HepG2 (cell line): ENCODE results near the gene SPAG4. TPM values are rescaled to one million over a fixed set of nuclear protein-coding genes. Genes with fewer than 3 reads are reported as not detected.

ENCODE experiments used
- FLYWCH1 ChIP-seq: sonication (generic); formaldehyde crosslinking; IDR thresholded peaks from 2 replicates; pipeline ENCODE4 v1.8.1; 2023; ENCODE audit warnings: mild to moderate bottlenecking, missing genetic modification reagents
- HIC2 ChIP-seq: sonication (generic); formaldehyde crosslinking; IDR thresholded peaks from 2 replicates; pipeline ENCODE4 v1.9.0; 2022; ENCODE audit warnings: low read depth, missing genetic modification reagents
- HOMEZ ChIP-seq: IDR thresholded peaks from 2 replicates; pipeline ENCODE4 v1.6.1; 2016; ENCODE audit warnings: low read depth
- JARID2 ChIP-seq: sonication (generic); formaldehyde crosslinking; IDR thresholded peaks from 2 replicates; pipeline ENCODE4 v1.8.1; 2023; ENCODE audit warnings: missing genetic modification reagents, inconsistent platforms; ENCODE audit not compliant: insufficient replicate concordance
- MIXL1 ChIP-seq: IDR thresholded peaks from 2 replicates; pipeline ENCODE4 v1.6.1; 2016
- NRL ChIP-seq: sonication (generic); formaldehyde crosslinking; IDR thresholded peaks from 2 replicates; pipeline ENCODE4 v1.5.0; 2020; ENCODE audit warnings: missing genetic modification reagents, mild to moderate bottlenecking, moderate library complexity, borderline replicate concordance
- RBFOX2 ChIP-seq: fragments of 200-400 bp; formaldehyde crosslinking; IDR thresholded peaks from 2 replicates; pipeline ENCODE4 v1.6.1; 2017; ENCODE audit warnings: low read depth, mild to moderate bottlenecking, low read length
- RERE ChIP-seq: IDR thresholded peaks from 2 replicates; pipeline ENCODE4 v1.6.1; 2016; ENCODE audit warnings: low read depth, missing genetic modification reagents, missing compliant biosample characterization
- SIN3A ChIP-seq: IDR thresholded peaks from 2 replicates; pipeline ENCODE4 v1.6.1; 2011; ENCODE audit warnings: low read depth, mild to moderate bottlenecking, control low read depth, low read length, borderline replicate concordance
- SRY ChIP-seq: sonication (generic); formaldehyde crosslinking; IDR thresholded peaks from 2 replicates; pipeline ENCODE4 v1.8.0; 2022; ENCODE audit warnings: mild to moderate bottlenecking, missing genetic modification reagents
- U2AF1 ChIP-seq: fragments of 200-400 bp; formaldehyde crosslinking; optimal IDR thresholded peaks from 2 replicates; pipeline ENCODE3; 2017; ENCODE audit warnings: mild to moderate bottlenecking, low read depth, low read length
- ZBED4 ChIP-seq: sonication (generic); formaldehyde crosslinking; IDR thresholded peaks from 2 replicates; pipeline ENCODE4 v1.4.0; 2020; ENCODE audit warnings: missing genetic modification reagents, borderline replicate concordance
- ZMYM2 ChIP-seq: sonication (generic); formaldehyde crosslinking; IDR thresholded peaks from 2 replicates; pipeline ENCODE4 v1.8.0; 2022; ENCODE audit warnings: mild to moderate bottlenecking, missing genetic modification reagents
- ZNF337 ChIP-seq: sonication (generic); formaldehyde crosslinking; IDR thresholded peaks from 2 replicates; pipeline ENCODE4 v1.5.1; 2020; ENCODE audit warnings: missing genetic modification reagents, low read depth, mild to moderate bottlenecking, borderline replicate concordance
- ZNF883 ChIP-seq: sonication (generic); formaldehyde crosslinking; IDR thresholded peaks from 2 replicates; pipeline ENCODE4 v1.5.1; 2020; ENCODE audit warnings: mild to moderate bottlenecking, missing genetic modification reagents; ENCODE audit errors: not compliant biosample characterization
- polyA plus RNA-seq, 8 experiments: library from polyadenylated mRNA; depleted of rRNA in 3 of 8; stranded (reverse) in 7 of 8; unstranded in 1 of 8; fragments of >200 nt; fragmentation: Illumina TruSeq in 4 of 8; extraction: Trizol in 4 of 8; gene quantifications; 2 replicates each; pipeline versions ENCODE4 v1.2.1 to v1.2.3, GENCODE V29; 2011 to 2016; ENCODE audit warnings: low read depth in 4 of 8, missing spikeins in 1 of 8, mixed read lengths in 1 of 8; ENCODE audit not compliant: insufficient read depth in 1 of 8
- total RNA-seq, 5 experiments: library from RNA; depleted of rRNA; stranded (reverse); fragments of >200 nt; fragmentation: Illumina TruSeq; extraction: Trizol; gene quantifications; 2 replicates each; pipeline ENCODE4 v1.2.3, GENCODE V29; 2016; ENCODE audit warnings: low read depth in 1 of 5

The SPAG4 gene
- total and polyA plus RNA-seq, 2 of the 13 experiments (the other 11 are each of a cell fraction or from before 2014, with no cell fraction given), result 5.8 to 137 TPM

GRCh38 chr20:35619196-35620095 lies 3.8 kb downstream of the SPAG4 start (continued):
- TF ChIP-seq RERE, result peak; percentile 49; the same call in 1 of the 2 replicates
- peak; percentile 97 for TF ChIP-seq ZBED4 (CRISPR knock-in tag)
- TF ChIP-seq FLYWCH1 (CRISPR knock-in tag), result no peak
- peak; percentile 97 for TF ChIP-seq U2AF1
- TF ChIP-seq MIXL1 (CRISPR knock-in tag), result peak; percentile 66; the same call in 1 of the 2 replicates
- TF ChIP-seq SRY, result peak; percentile 96
- TF ChIP-seq RBFOX2, result peak; percentile 77
- peak; percentile 28 for TF ChIP-seq JARID2 (CRISPR knock-in tag)
- peak; percentile 96 for TF ChIP-seq NRL (CRISPR knock-in tag)
- no peak for TF ChIP-seq ZNF337 (CRISPR knock-in tag)
- no peak; the same call in 1 of the 2 replicates for TF ChIP-seq ZMYM2 (CRISPR knock-in tag)
- peak; percentile 65 for TF ChIP-seq HOMEZ
- peak; percentile 92 for TF ChIP-seq ZNF883 (CRISPR knock-in tag)
- TF ChIP-seq HIC2, result 0 out of 2 replicates have a peak, but pooled peaks have one; percentile 42
- TF ChIP-seq SIN3A, result peak; percentile 76; the same call in 1 of the 2 replicates
